ENCODE data around the gene ARMC7.

The ARMC7 gene

DNA sequence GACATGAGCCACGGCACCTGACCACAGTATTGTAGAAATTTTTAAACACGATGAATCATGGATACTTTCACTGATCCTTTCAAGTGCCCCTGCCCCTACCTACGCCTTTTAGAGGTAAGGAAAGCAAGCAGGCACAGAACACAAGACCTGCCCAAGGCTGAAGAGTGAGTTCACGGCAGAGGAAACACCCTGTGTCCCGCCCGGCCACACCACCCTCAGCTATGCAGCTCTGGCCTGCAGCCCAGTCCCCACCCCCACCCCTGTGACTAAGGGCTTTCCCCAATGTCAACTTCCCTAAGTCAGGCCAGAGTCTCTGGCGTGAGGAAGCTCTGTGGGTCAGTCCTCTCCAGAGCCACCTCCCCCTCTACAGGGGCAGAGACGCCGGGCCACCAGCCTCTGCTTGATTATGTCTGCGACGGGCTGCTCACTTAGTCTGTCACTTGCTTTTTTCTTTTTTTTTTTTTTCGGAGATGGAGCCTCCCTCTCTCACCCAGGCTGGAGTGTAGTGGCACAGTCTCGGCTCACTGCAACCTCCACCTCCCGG lies 13.6 kb upstream of the ARMC7 start:
- no peaks in the 10 kb centered on the region for H3K9me2 ChIP-seq (replicated peaks; ENCODE audit: control insufficient read depth, low read length)
- H3K4me2 ChIP-seq (ENCODE audit: low read length): no peak overlapping the region
- H3K4me3 ChIP-seq (ENCODE audit: low read length): no peak overlapping the region
- H4K20me1 ChIP-seq (ENCODE audit: control insufficient read depth, insufficient read depth, low read depth, low read length): no peaks in the 10 kb centered on the region
- no peak for TF ChIP-seq EZH2phosphoT487 (IDR thresholded peaks at IDR 0.05; ENCODE audit: borderline replicate concordance, low read length)
- TF ChIP-seq, protein P1, sequence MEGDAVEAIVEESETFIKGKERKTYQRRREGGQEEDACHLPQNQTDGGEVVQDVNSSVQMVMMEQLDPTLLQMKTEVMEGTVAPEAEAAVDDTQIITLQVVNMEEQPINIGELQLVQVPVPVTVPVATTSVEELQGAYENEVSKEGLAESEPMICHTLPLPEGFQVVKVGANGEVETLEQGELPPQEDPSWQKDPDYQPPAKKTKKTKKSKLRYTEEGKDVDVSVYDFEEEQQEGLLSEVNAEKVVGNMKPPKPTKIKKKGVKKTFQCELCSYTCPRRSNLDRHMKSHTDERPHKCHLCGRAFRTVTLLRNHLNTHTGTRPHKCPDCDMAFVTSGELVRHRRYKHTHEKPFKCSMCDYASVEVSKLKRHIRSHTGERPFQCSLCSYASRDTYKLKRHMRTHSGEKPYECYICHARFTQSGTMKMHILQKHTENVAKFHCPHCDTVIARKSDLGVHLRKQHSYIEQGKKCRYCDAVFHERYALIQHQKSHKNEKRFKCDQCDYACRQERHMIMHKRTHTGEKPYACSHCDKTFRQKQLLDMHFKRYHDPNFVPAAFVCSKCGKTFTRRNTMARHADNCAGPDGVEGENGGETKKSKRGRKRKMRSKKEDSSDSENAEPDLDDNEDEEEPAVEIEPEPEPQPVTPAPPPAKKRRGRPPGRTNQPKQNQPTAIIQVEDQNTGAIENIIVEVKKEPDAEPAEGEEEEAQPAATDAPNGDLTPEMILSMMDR (IDR thresholded peaks at IDR 0.05; ENCODE audit: low read depth, low read length, poor library complexity, severe bottlenecking): no peak
- no peaks in the 10 kb centered on the region for H3K9me3 ChIP-seq (ENCODE audit: control insufficient read depth, insufficient read depth, low read length)
- H3K79me2 ChIP-seq (ENCODE audit: control insufficient read depth, low read length): no peaks in the 10 kb centered on the region
- peaks cover 8% of the 10 kb centered on the region; the same call in 1 of the 2 replicates for H3K4me1 ChIP-seq (ENCODE audit: control insufficient read depth, low read length)
- peaks cover 8% of the 10 kb centered on the region; the same call in 1 of the 2 replicates for H3K27me3 ChIP-seq (ENCODE audit: control insufficient read depth, low read length)
- no peak overlapping the region for H3K27ac ChIP-seq (ENCODE audit: low read depth, low read length)
- H3K36me3 ChIP-seq (ENCODE audit: control insufficient read depth, low read length): no peaks in the 10 kb centered on the region
- no peaks in the 10 kb centered on the region for H3F3A ChIP-seq (ENCODE audit: control insufficient read depth, insufficient read depth)

DNA sequence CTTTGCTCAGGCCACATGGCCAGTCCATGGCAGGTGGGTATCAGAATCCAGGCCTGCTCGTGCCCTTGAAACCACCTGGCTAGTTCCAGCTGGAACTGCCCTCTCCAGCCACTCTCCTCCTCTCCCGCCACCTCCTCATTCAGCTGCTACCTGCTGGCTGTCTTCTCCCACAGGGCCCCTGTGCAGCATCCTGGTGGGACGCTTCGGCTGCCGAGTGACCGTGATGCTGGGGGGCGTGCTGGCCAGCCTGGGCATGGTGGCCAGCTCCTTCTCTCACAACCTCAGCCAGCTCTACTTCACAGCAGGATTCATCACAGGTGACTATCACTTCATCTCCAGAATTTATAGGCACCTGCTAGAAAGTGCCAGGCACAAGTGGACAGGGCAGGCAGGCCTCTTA lies 11.9 kb upstream of the ARMC7 start:
- H4K20me1 ChIP-seq (ENCODE audit: control insufficient read depth, insufficient read depth, low read depth, low read length): no peaks in the 10 kb centered on the region
- H3K4me3 ChIP-seq (ENCODE audit: low read length): no peak overlapping the region
- no peaks in the 10 kb centered on the region for H3K79me2 ChIP-seq (ENCODE audit: control insufficient read depth, low read length)
- no peak overlapping the region for H3K27ac ChIP-seq (ENCODE audit: low read depth, low read length)
- no peaks in the 10 kb centered on the region for H3K9me2 ChIP-seq (replicated peaks; ENCODE audit: control insufficient read depth, low read length)
- TF ChIP-seq, protein P1 (IDR thresholded peaks at IDR 0.05; ENCODE audit: low read depth, low read length, poor library complexity, severe bottlenecking): no peak
- no peak for TF ChIP-seq EZH2phosphoT487 (IDR thresholded peaks at IDR 0.05; ENCODE audit: borderline replicate concordance, low read length)
- peaks cover 9% of the 10 kb centered on the region; the same call in 1 of the 2 replicates for H3K27me3 ChIP-seq (ENCODE audit: control insufficient read depth, low read length)
- no peaks in the 10 kb centered on the region for H3F3A ChIP-seq (ENCODE audit: control insufficient read depth, insufficient read depth)
- no peaks in the 10 kb centered on the region for H3K36me3 ChIP-seq (ENCODE audit: control insufficient read depth, low read length)
- H3K9me3 ChIP-seq (ENCODE audit: control insufficient read depth, insufficient read depth, low read length): no peaks in the 10 kb centered on the region
- peaks cover 21% of the 10 kb centered on the region for H3K4me1 ChIP-seq (ENCODE audit: control insufficient read depth, low read length)
- H3K4me2 ChIP-seq (ENCODE audit: low read length): no peak overlapping the region

- H3K4me3 ChIP-seq (ENCODE audit: low read length): no peak overlapping the region
- no peaks in the 10 kb centered on the region for H3F3A ChIP-seq (ENCODE audit: control insufficient read depth, insufficient read depth)
- H3K27ac ChIP-seq (ENCODE audit: low read depth, low read length): no peak overlapping the region
- TF ChIP-seq, protein P1 (IDR thresholded peaks at IDR 0.05; ENCODE audit: low read depth, low read length, poor library complexity, severe bottlenecking): no peak
- no peak for TF ChIP-seq EZH2phosphoT487 (IDR thresholded peaks at IDR 0.05; ENCODE audit: borderline replicate concordance, low read length)
- no peaks in the 10 kb centered on the region for H3K9me2 ChIP-seq (replicated peaks; ENCODE audit: control insufficient read depth, low read length)
- no peaks in the 10 kb centered on the region for H3K9me3 ChIP-seq (ENCODE audit: control insufficient read depth, insufficient read depth, low read length)
- no peaks in the 10 kb centered on the region for H4K20me1 ChIP-seq (ENCODE audit: control insufficient read depth, insufficient read depth, low read depth, low read length)
- peaks cover 10% of the 10 kb centered on the region; the same call in 1 of the 2 replicates for H3K27me3 ChIP-seq (ENCODE audit: control insufficient read depth, low read length)
- H3K4me2 ChIP-seq (ENCODE audit: low read length): no peak overlapping the region
- H3K4me1 ChIP-seq (ENCODE audit: control insufficient read depth, low read length): peaks cover 21% of the 10 kb centered on the region
- no peaks in the 10 kb centered on the region for H3K36me3 ChIP-seq (ENCODE audit: control insufficient read depth, low read length)
- no peaks in the 10 kb centered on the region for H3K79me2 ChIP-seq (ENCODE audit: control insufficient read depth, low read length)
Observed at GRCh38 chr17:75098861-75099260, 10.9 kb upstream of the ARMC7 start.
